Subcutaneous adipose tissue (tissue), 4 donors: Measurements from ENCODE around the gene CXCL14. TPM values are rescaled to one million over a fixed set of nuclear protein-coding genes. Genes with fewer than 3 reads are reported as not detected.

Experiments used
- CTCF ChIP-seq: fragments of 450-650 bp; IDR thresholded peaks from one replicate; pipeline ENCODE4 v1.5.1; 2016; ENCODE audit warnings: low read depth, mild to moderate bottlenecking, control low read depth, antibody characterized with exemption, moderate library complexity
- total RNA-seq, 4 donors: library from RNA; depleted of rRNA; stranded (reverse); fragments of >200 nt; gene quantifications; one replicate each; pipeline ENCODE4 v1.1.0, GENCODE V29; 2016

CXCL14 gene
- total RNA-seq, 4 donors from 2014 or later, result 76.2 to 302 (median 136) TPM

DNA sequence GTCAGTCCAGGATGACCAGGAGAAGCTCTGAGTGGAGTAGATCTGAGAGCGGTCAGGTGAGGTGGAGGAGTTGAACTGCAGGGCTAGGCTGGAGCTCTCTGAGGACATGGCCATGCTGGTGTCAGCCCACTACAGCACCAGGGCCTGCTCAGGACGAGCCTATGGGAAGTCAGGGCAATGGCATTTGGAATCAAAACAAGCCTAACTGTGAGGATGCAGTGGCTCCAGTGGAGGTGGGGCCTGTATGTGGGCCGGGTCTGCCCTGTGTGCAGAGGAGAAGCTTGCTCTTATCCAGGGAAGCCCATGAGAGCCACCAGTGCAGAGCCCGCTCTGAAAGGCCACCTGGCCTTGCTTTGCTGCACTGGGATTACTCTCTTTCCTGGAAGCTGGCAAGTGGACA, 11.1 kb downstream of the CXCL14 start:
- no peak for TF ChIP-seq CTCF

GRCh38 chr5:135566422-135567400, 12.1 kb downstream of the CXCL14 start:
- no peak for TF ChIP-seq CTCF

DNA sequence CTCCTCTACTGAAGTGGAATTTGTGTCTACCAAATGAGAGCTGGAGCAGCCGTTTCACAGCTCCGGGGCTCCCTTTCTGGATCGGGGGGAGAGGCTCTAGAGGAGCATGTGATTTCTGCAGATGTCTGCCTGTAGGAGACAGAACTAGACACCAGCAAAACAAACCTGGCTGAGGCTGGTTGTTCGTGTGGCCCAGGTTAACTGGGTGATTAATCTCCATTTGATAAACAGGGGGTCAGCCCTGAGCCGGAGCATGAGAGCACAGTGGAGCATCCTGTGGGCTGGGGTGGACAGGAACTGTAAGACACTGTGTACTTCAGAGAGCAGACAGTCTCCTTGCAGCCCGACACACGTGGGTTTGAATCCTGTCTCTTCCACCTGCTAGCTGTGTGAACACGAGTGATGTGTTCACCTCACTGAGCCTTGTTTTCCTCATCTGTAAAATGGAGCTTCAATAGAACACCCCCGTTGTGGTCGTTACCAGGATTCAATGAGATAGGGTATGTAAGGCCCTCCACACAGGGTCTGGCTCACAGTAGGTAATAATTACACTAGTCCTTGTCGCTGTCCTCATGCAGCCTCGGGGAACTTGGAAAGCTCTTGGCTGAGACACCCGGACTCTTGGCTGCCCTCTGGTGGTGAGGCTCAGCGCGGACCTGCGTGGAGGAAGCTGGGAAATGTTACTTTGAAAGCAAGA, 12.9 kb downstream of the CXCL14 start:
- TF ChIP-seq CTCF, result no peak

DNA sequence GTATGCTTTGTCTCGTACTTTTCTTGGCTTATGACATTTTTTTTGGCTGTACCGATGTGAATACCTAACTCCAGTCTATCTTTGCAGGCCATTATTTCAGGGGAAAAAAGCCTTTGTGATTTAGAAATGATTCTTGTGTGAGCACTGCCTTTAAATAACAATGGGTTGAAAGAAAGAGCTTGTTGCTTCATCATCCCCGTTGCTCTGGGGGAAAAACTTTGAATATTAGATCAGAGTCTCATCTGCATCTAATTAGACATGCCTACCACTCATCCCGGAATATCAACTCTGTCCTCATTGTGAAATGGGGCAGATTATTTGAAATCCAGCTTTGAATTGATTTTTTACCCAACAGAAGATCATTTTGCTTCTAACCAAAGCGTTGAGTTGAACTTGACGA, 13.5 kb downstream of the CXCL14 start:
- TF ChIP-seq CTCF, result no peak

DNA sequence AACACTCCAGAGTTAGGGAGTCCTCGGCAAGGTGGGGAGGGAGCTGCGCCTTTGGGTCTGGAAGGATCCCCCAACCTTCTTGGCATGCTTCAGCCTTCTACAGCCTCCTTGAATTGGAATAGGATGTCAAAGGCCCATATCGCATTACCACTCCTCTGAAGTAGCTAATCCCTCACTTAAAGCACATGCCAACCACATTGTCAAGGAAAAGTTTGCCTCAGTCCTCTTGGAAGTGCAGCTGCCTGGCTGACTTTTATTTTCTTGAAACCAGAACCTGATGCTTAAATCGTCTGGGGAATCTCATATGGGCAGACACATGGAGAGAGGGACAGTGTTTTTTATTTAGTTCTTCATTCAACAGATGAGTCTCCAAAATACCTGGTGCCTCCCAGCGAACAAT, 14.5 kb downstream of the CXCL14 start:
- TF ChIP-seq CTCF, result no peak

DNA sequence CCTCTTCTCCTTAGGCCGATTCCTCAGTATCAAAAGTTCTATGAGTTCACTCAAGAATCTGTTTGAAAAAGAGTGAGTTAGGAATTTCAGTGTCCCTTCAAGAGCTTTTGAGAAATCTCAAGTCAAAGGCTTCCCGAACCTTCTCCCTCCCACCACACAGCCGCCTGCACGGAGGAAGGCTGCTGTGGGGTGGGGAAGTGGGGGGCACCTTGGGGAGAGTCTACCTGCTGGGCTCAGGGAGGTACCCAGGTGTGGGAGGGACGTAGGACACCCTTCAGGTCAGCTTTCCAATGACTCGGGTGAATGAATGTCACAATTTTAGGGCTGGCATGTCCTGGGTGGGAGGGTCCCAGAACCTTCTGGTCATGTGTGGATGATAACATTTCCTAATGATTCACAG, 17.5 kb downstream of the CXCL14 start:
- TF ChIP-seq CTCF, result no peak

DNA sequence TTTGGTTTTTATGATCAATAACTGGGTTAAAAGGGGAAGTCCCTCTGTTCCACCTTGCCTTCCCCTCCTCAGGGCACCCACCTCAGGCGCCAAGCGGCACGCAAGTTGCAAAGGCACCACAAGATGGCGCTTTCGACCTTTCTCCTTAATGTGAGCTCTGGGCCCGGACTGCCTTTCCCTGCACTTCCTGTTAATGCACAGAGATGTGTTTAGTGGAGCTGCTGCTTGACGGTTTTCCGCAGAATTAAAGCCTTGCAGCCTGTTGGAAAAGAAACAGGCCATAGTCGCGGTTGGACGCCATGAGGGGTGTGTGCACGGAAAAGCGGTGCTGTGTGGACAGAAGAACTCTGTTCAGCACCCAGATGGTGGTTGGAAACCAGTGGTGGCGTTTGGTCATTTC, 17.9 kb downstream of the CXCL14 start:
- TF ChIP-seq CTCF, result no peak
